Measurements from ENCODE around the gene PIP5K1C. TPM values are rescaled to one million over a fixed set of nuclear protein-coding genes. Genes with fewer than 3 reads are reported as not detected.

Gene PIP5K1C
- total RNA-seq, 1 donor from 2014 or later, result 42.0 TPM

DNA sequence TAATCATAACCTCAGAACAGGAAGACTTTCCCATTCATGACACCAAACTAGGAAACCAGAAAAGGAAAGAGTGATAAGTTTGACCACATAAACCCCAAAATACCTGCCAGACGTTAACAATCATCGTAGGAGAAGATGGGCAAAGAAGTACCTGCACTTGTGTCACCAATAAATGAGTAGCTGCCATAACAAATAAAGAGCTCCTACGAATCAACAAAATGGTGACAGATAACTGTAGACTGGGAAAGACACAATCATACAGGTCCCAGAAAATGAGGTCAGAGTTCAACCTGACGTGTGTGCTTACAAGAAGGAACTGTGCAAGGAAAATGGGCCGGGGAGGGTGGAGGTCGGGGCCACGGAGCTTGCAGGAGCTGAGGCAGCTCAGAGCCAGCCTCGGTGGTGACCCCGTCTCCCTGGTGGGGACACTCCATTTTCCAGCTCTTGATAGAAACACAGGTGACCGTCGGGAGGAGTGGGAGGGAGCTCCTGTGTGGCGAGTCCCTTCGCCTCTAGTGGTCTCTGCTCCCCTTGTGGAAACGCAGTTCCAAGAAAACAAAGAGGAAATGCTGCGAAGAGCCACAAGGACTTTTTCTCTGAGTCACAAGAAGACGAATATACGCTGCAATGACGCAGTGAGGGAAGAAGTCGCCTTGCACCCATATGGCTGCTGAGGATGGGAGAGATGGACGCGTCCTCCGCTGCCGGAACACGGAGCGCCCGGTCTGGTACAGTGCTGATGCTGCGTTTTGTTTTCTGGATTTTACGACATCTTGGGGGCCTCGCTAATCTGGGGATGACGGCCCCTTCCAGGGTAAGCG is 9.5 kb downstream of the PIP5K1C start:
- Histone ChIP-seq H3K27ac (ENCODE audit: low read depth, low read length) (no peak overlapping the region), H3K9me3 (ENCODE audit: insufficient read depth, low read depth, low read length) (no peaks in the 10 kb centered on the region), H3K4me3 (ENCODE audit: insufficient read depth, low read depth, low read length) (no peak overlapping the region), H3K4me1 (ENCODE audit: insufficient read depth, low read length) (peaks cover 3% of the 10 kb centered on the region), H2AFZ (ENCODE audit: low read depth, low read length) (no peak overlapping the region), H3K27me3 (ENCODE audit: insufficient read depth, low read length) (no peaks in the 10 kb centered on the region), H3K36me3 (ENCODE audit: insufficient read depth, low read length) (no peaks in the 10 kb centered on the region), H3K79me2 (ENCODE audit: insufficient read depth, low read length) (peaks cover 95% of the 10 kb centered on the region), H3K4me2 (ENCODE audit: low read length) (no peak overlapping the region), H4K20me1 (ENCODE audit: insufficient read depth, low read length) (peaks cover 83% of the 10 kb centered on the region), H3K9ac (ENCODE audit: low read length) (no peak overlapping the region)
- DNase-seq (ENCODE audit: low read depth) (no peak), FAIRE-seq (no peak)
- Mint-ChIP-seq H3K4me3 (ENCODE audit: unreplicated experiment) (no peak overlapping the region), H3K27ac (ENCODE audit: unreplicated experiment) (no peak overlapping the region), H3K36me3 (ENCODE audit: low read depth, unreplicated experiment) (peaks cover 9% of the 10 kb centered on the region), H3K27me3 (ENCODE audit: low read depth, unreplicated experiment) (no peaks in the 10 kb centered on the region), H3K9me3 (ENCODE audit: unreplicated experiment) (no peaks in the 10 kb centered on the region), H3K4me1 (ENCODE audit: low read depth, unreplicated experiment) (peaks cover 4% of the 10 kb centered on the region)
- TF ChIP-seq EZH2 (IDR thresholded peaks at IDR 0.05; ENCODE audit: insufficient read depth, low read length) (no peak), CTCF (IDR thresholded peaks at IDR 0.05; ENCODE audit: insufficient read depth, low read depth, low read length) (no peak)

GRCh38 chr19:3687774-3688706 is 12.2 kb downstream of the PIP5K1C start:
- peaks cover 72% of the 10 kb centered on the region for H4K20me1 ChIP-seq (ENCODE audit: insufficient read depth, low read length)
- H3K4me3 ChIP-seq (ENCODE audit: insufficient read depth, low read depth, low read length), result no peak overlapping the region
- H3K4me3 Mint-ChIP-seq (ENCODE audit: unreplicated experiment), result no peak overlapping the region
- DNase-seq (ENCODE audit: low read depth) (no peak), FAIRE-seq (no peak)
- no peaks in the 10 kb centered on the region for H3K36me3 ChIP-seq (ENCODE audit: insufficient read depth, low read length)
- peaks cover 85% of the 10 kb centered on the region for H3K79me2 ChIP-seq (ENCODE audit: insufficient read depth, low read length)
- peaks cover 17% of the 10 kb centered on the region for H3K4me1 ChIP-seq (ENCODE audit: insufficient read depth, low read length)
- TF ChIP-seq CTCF (IDR thresholded peaks at IDR 0.05; ENCODE audit: insufficient read depth, low read depth, low read length) (no peak), EZH2 (IDR thresholded peaks at IDR 0.05; ENCODE audit: insufficient read depth, low read length) (no peak)
- H3K27me3 Mint-ChIP-seq (ENCODE audit: low read depth, unreplicated experiment), result no peaks in the 10 kb centered on the region
- H3K4me1 Mint-ChIP-seq (ENCODE audit: low read depth, unreplicated experiment), result peaks cover 9% of the 10 kb centered on the region
- H3K27ac ChIP-seq (ENCODE audit: low read depth, low read length), result no peak overlapping the region
- H3K27ac Mint-ChIP-seq (ENCODE audit: unreplicated experiment), result no peak overlapping the region
- H3K9me3 ChIP-seq (ENCODE audit: insufficient read depth, low read depth, low read length), result peaks cover 6% of the 10 kb centered on the region
- H3K36me3 Mint-ChIP-seq (ENCODE audit: low read depth, unreplicated experiment), result peaks cover 21% of the 10 kb centered on the region
- H3K9ac ChIP-seq (ENCODE audit: low read length), result no peak overlapping the region
- H3K27me3 ChIP-seq (ENCODE audit: insufficient read depth, low read length), result no peaks in the 10 kb centered on the region
- H3K9me3 Mint-ChIP-seq (ENCODE audit: unreplicated experiment), result no peaks in the 10 kb centered on the region
- no peak overlapping the region for H2AFZ ChIP-seq (ENCODE audit: low read depth, low read length)
- H3K4me2 ChIP-seq (ENCODE audit: low read length), result no peak overlapping the region

All from astrocyte (in vitro differentiated cells and primary cell).